ENCODE results near the gene NAIF1. TPM values are rescaled to one million over a fixed set of nuclear protein-coding genes. Genes with fewer than 3 reads are reported as not detected.

NAIF1 gene, protein sequence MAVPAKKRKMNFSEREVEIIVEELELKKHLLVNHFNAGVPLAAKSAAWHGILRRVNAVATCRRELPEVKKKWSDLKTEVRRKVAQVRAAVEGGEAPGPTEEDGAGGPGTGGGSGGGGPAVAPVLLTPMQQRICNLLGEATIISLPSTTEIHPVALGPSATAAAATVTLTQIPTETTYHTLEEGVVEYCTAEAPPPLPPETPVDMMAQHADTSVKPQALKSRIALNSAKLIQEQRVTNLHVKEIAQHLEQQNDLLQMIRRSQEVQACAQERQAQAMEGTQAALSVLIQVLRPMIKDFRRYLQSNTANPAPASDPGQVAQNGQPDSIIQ
- 12.8 TPM for total RNA-seq (2013)
- polyA plus RNA-seq = 1 to 10 TPM; 4.6 to 6.5 (median 5.6) TPM
- 8.9 and 20.3 TPM in 2 replicates for polyA minus RNA-seq
- 1.0 to 7.4 (median 4.8) reads per million in 11 experiments for total RNA-seq

GRCh38 chr9:128066713-128067644 lies at the start of gene NAIF1:
Gene NAIF1 (minus strand): TSS chr9:128067320. CDS start chr9:128067101, 219 bp downstream.
- H3K4me3 ChIP-seq (replicated peaks in 1 of 3; ENCODE audit: low read depth in 2 of 3, low read length in 3 of 3) = peak within 1 kb of the TSS; percentile 86 to 93 (median 91)
- H4K20me1 ChIP-seq (ENCODE audit: insufficient read depth, low read length) = no peaks in the 10 kb centered on the region
- H3K9me3 Mint-ChIP-seq = peaks cover 0 to 2% (median 0%) of the 10 kb centered on the region in 7 donors
- peaks cover 76% of the 10 kb centered on the region for H3K79me2 ChIP-seq (ENCODE audit: insufficient read depth, low read length)
- H3K4me3 Mint-ChIP-seq = peak within 1 kb of the TSS in 1 of 2 donors; percentile 76
- H3K9me3 ChIP-seq (replicated peaks in 1 of 2; ENCODE audit: control insufficient read depth in 1 of 2, insufficient read depth in 1 of 2, low read length in 2 of 2) = no peaks in the 10 kb centered on the region
- TF ChIP-seq, protein P1, sequence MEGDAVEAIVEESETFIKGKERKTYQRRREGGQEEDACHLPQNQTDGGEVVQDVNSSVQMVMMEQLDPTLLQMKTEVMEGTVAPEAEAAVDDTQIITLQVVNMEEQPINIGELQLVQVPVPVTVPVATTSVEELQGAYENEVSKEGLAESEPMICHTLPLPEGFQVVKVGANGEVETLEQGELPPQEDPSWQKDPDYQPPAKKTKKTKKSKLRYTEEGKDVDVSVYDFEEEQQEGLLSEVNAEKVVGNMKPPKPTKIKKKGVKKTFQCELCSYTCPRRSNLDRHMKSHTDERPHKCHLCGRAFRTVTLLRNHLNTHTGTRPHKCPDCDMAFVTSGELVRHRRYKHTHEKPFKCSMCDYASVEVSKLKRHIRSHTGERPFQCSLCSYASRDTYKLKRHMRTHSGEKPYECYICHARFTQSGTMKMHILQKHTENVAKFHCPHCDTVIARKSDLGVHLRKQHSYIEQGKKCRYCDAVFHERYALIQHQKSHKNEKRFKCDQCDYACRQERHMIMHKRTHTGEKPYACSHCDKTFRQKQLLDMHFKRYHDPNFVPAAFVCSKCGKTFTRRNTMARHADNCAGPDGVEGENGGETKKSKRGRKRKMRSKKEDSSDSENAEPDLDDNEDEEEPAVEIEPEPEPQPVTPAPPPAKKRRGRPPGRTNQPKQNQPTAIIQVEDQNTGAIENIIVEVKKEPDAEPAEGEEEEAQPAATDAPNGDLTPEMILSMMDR (IDR thresholded peaks at IDR 0.05) = no peak
- intact Hi-C loops (cut with micrococcal nuclease) = no loop called here
- H3K4me1 ChIP-seq (ENCODE audit: control insufficient read depth in 1 of 2, insufficient read depth in 2 of 2, low read length in 2 of 2) = peaks cover 79 to 87% of the 10 kb centered on the region in 2 donors
- H3K4me2 ChIP-seq (replicated peaks; ENCODE audit: extremely low read depth, low read length, poor library complexity, severe bottlenecking) = peak within 1 kb of the TSS; percentile 97
- H3K36me3 ChIP-seq (replicated peaks in 1 of 2; ENCODE audit: control insufficient read depth in 1 of 2, insufficient read depth in 2 of 2, low read length in 2 of 2) = no peaks in the 10 kb centered on the region
- peak within 1 kb of the TSS in 2 of 7 donors; percentile 54 to 87 for H3K27ac Mint-ChIP-seq
- peak within 1 kb of the TSS; percentile 74 to 88 for H3K27ac ChIP-seq (ENCODE audit: low read depth in 1 of 2, low read length in 2 of 2)
- peak within 1 kb of the TSS; percentile 76 for H2AFZ ChIP-seq (ENCODE audit: insufficient read depth, low read depth, low read length, poor library complexity, severe bottlenecking)
- H3K27me3 ChIP-seq (ENCODE audit: control insufficient read depth in 2 of 2, insufficient read depth in 2 of 2, low read length in 2 of 2) = no peaks in the 10 kb centered on the region
- peak; percentile 99 for DNase-seq
- H3K4me1 Mint-ChIP-seq = peaks cover 73% of the 10 kb centered on the region
- WGBS (ENCODE audit: insufficient coverage) = 40% methylated on average over 43 of the region's 54 CpGs
- peaks cover 10 to 19% of the 10 kb centered on the region in 2 donors for H3K36me3 Mint-ChIP-seq
- H3K27me3 Mint-ChIP-seq (ENCODE audit: low read depth in 3 of 3) = peaks cover 0 to 5% (median 0%) of the 10 kb centered on the region in 3 donors
- H3K9ac ChIP-seq (ENCODE audit: insufficient read depth, low read length, poor library complexity, severe bottlenecking) = peak within 1 kb of the TSS; percentile 79

Measured in CD14-positive monocyte (primary cell).